ENCODE results near the gene ABLIM3. TPM values are rescaled to one million over a fixed set of nuclear protein-coding genes. Genes with fewer than 3 reads are reported as not detected.
A peak's percentile ranks its signal among the peaks of the same experiment; 100 is the strongest.

Gene ABLIM3
- total RNA-seq, 1 donor from 2014 or later, result 87.7 TPM

- no peak for ATAC-seq
- no peak for DNase-seq (ENCODE audit: low spot score)
Observed at GRCh38 chr5:149274939-149275338, 133.6 kb downstream of the ABLIM3 start.

GRCh38 chr5:149277801-149278200 is 136.5 kb downstream of the ABLIM3 start:
- DNase-seq (ENCODE audit: low spot score), result no peak
- peak; percentile 13 for ATAC-seq

- DNase-seq (ENCODE audit: low spot score) (peak; percentile 37), ATAC-seq (no peak)
Observed at GRCh38 chr5:149278451-149279210, 137.3 kb downstream of the ABLIM3 start.

- peak; percentile 8 for DNase-seq (ENCODE audit: low spot score)
- ATAC-seq, result no peak
Observed at GRCh38 chr5:149279661-149280060, 138.4 kb downstream of the ABLIM3 start.

- ATAC-seq (peak; percentile 40), DNase-seq (ENCODE audit: low spot score) (no peak)
Observed at GRCh38 chr5:149280124-149280523, 138.8 kb downstream of the ABLIM3 start.

- DNase-seq (ENCODE audit: low spot score) (no peak), ATAC-seq (no peak)
Observed at GRCh38 chr5:149280802-149281201, 139.5 kb downstream of the ABLIM3 start.

- DNase-seq (ENCODE audit: low spot score) (no peak), ATAC-seq (no peak)
Observed at GRCh38 chr5:149282027-149282965, 141.0 kb downstream of the ABLIM3 start.

GRCh38 chr5:149282966-149283332 is 141.7 kb downstream of the ABLIM3 start:
- DNase-seq (ENCODE audit: low spot score) (no peak), ATAC-seq (no peak)

- no peak for DNase-seq (ENCODE audit: low spot score)
Observed at GRCh38 chr5:149283626-149284480, 142.6 kb downstream of the ABLIM3 start.

GRCh38 chr5:149284501-149284900 is 143.2 kb downstream of the ABLIM3 start:
- DNase-seq (ENCODE audit: low spot score) (no peak), ATAC-seq (no peak)

More at GRCh38 chr5:149283626-149284480, 142.6 kb downstream of the ABLIM3 start:
- ATAC-seq, result no peak

GRCh38 chr5:149285153-149285552 is 143.9 kb downstream of the ABLIM3 start:
- DNase-seq (ENCODE audit: low spot score) (no peak), ATAC-seq (no peak)

- ATAC-seq, result peak; percentile 38
- no peak for DNase-seq (ENCODE audit: low spot score)
Observed at GRCh38 chr5:149288436-149288835, 147.1 kb downstream of the ABLIM3 start.

- peak; percentile 51 for ATAC-seq
- DNase-seq (ENCODE audit: low spot score), result no peak
Observed at GRCh38 chr5:149289301-149289700, 148.0 kb downstream of the ABLIM3 start.

- DNase-seq (ENCODE audit: low spot score) (no peak), ATAC-seq (no peak)
Observed at GRCh38 chr5:149294872-149295829, 153.9 kb downstream of the ABLIM3 start.

- DNase-seq (ENCODE audit: low spot score) (no peak), ATAC-seq (no peak)
Observed at GRCh38 chr5:149297340-149298025, 156.2 kb downstream of the ABLIM3 start.

- DNase-seq (ENCODE audit: low spot score) (no peak), ATAC-seq (no peak)
Observed at GRCh38 chr5:149298163-149298562, 156.9 kb downstream of the ABLIM3 start.

- DNase-seq (ENCODE audit: low spot score), result no peak
- peak; percentile 66 for ATAC-seq
Observed at GRCh38 chr5:149298842-149299404, 157.6 kb downstream of the ABLIM3 start.

GRCh38 chr5:149299451-149300054 is 158.3 kb downstream of the ABLIM3 start:
- DNase-seq (ENCODE audit: low spot score) (no peak), ATAC-seq (peak; percentile 13)

Data from left lobe of liver (tissue), 2 donors.